Psoas muscle (tissue), 8 donors: ENCODE measurements around the gene SP9. TPM values are rescaled to one million over a fixed set of nuclear protein-coding genes. Genes with fewer than 3 reads are reported as not detected.
A peak's percentile ranks its signal among the peaks of the same experiment; 100 is the strongest.

Source experiments
- ATAC-seq, 4 donors: fragments of 200-7000 bp; cut with Tn5 transposase; one replicate each; pipeline ENCODE4 v1.9.1; 2020; ENCODE audit warnings: moderate library complexity in 3 of 4, mild to moderate bottlenecking in 2 of 4
- DNase-seq, 2 donors: peaks; one replicate each; pipeline ENCODE4 v3.0.0-alpha.2; 2020
- H3K27ac ChIP-seq: fragments of 200-600 bp; one replicate; pipeline ENCODE4 v1.8.0; 2022
- H3K27me3 ChIP-seq, 3 donors: fragments of 200-600 bp in 1 of 3; one replicate each; pipeline versions ENCODE4 v1.6.1 to v1.8.0; 2013 to 2022; ENCODE audit warnings: low read length in 2 of 3, mild to moderate bottlenecking in 2 of 3, moderate library complexity in 1 of 3; ENCODE audit not compliant: insufficient read depth in 3 of 3
- H3K36me3 ChIP-seq, 2 donors: fragments of 200-600 bp in 1 of 2; one replicate each; pipeline versions ENCODE4 v1.6.1 to v1.8.0; 2013 to 2022; ENCODE audit warnings: low read depth in 1 of 2, mild to moderate bottlenecking in 1 of 2, moderate library complexity in 1 of 2; ENCODE audit not compliant: insufficient read depth in 1 of 2
- H3K4me1 ChIP-seq: fragments of 200-600 bp; one replicate; pipeline ENCODE4 v1.8.0; 2022
- H3K4me3 ChIP-seq: fragments of 200-600 bp; one replicate; pipeline ENCODE4 v1.8.0; 2022; ENCODE audit warnings: mild to moderate bottlenecking
- H3K9me3 ChIP-seq: fragments of 200-600 bp; one replicate; pipeline ENCODE4 v1.8.0; 2022
- whole genome bisulfite sequencing, 3 donors: extraction: QIAGEN DNeasy Blood & Tissue Kit; methylation state at CpG; one replicate each; pipeline versions ENCODE4 v1.1.6 to v1.1.7; 2013; 5-methylcytosine and 5-hydroxymethylcytosine counted together
- intact Hi-C, 2 donors: fragments of 100-400 bp; cut with DNase I; formaldehyde crosslinking; loops; one replicate each; pipeline versions ENCODE4 v1.11.0 to v1.14.2; 2022
- polyA plus RNA-seq, 3 donors: library from polyadenylated mRNA; stranded (reverse); fragments of 200-250 nt; gene quantifications; one replicate each; pipeline ENCODE4 v1.2.3, GENCODE V29; 2013
- total RNA-seq, 4 donors: library from RNA; stranded (reverse); fragmentation: NEBNext Ultra II Directional in 2 of 4; extraction: Animal tissue kit (Norgen Biotek cat#: 25700) in 2 of 4; gene quantifications; one replicate each; pipeline versions ENCODE4 v1.2.1 to v1.2.4, GENCODE V29; 2021 to 2023
- TF ChIP-seq, protein P1 (sequence below): fragments of 200-600 bp; IDR thresholded peaks from one replicate; pipeline ENCODE4 v1.8.0; 2022; ENCODE audit warnings: antibody characterized with exemption
- donor health status: healthy with polysubstance abuse.
- donor health status: DM: no; HTN: no; CAD: no; lungs with moderate emphysema.
- donor health status: Bipolar disorder and iron deficiency.
- donor health status: healthy.
- donor health status: DM: yes; HTN: yes; CAD: no.
- donor health status: DM: no; HTN: no; CAD: no.
- donor health status: DM: no; HTN: no; CAD: no.
- donor health status: DM: yes; HTN: yes; CAD: no.

SP9 gene
- total and polyA plus RNA-seq, 7 donors, result 0.03 to 0.95 (median 0.36) TPM; not detected in 3

DNA sequence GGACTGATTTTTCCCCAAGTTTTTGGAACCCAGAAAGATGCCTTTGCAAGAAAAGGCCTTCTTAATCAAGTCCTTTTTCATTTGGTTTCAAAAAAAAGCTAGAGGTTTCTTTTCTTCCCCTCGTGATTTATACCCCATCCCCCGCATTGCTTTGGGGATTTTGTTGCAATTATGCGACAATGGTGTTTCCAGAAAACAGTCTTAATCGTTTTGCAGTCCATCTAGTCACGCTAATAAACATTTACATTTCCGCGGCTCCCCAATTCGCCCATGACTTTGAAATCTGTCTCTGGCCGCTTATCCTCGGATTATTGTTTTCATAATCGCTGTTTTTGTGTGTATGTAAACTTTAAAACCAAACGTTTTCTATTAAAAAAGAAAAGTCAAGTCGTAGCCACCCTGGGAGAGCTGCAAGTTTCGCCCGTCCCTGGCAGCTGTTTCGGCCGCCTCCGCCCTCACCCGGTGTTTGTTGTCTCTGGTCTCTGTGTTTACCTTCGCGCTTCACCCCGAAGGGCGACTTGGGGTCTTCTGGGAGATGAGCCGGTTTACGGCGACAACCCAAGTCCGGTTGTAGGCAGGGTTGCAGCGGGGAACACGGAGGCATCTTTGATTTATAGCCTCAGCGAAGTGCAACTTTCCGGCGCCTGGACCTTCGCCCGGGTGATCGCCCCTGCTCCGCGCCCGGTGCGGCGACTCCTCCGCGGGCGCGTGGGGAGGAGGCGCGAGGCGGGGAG lies 667 bp downstream of the SP9 start:
- 1 to 4% (median 2%) methylated on average over 39 to 47 of the region's 47 CpGs for WGBS, 3 donors
- Histone ChIP-seq H3K27me3 (peaks cover 0 to 97% (median 39%) of the 10 kb centered on the region in 3 donors), H3K9me3 (no peaks in the 10 kb centered on the region), H3K27ac (no peak overlapping the region), H3K4me3 (peak overlapping the region; percentile 70), H3K36me3 (no peaks in the 10 kb centered on the region), H3K4me1 (peaks cover 24% of the 10 kb centered on the region)
- TF ChIP-seq, protein P1, sequence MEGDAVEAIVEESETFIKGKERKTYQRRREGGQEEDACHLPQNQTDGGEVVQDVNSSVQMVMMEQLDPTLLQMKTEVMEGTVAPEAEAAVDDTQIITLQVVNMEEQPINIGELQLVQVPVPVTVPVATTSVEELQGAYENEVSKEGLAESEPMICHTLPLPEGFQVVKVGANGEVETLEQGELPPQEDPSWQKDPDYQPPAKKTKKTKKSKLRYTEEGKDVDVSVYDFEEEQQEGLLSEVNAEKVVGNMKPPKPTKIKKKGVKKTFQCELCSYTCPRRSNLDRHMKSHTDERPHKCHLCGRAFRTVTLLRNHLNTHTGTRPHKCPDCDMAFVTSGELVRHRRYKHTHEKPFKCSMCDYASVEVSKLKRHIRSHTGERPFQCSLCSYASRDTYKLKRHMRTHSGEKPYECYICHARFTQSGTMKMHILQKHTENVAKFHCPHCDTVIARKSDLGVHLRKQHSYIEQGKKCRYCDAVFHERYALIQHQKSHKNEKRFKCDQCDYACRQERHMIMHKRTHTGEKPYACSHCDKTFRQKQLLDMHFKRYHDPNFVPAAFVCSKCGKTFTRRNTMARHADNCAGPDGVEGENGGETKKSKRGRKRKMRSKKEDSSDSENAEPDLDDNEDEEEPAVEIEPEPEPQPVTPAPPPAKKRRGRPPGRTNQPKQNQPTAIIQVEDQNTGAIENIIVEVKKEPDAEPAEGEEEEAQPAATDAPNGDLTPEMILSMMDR, result no peak
- no peak for DNase-seq
- intact Hi-C loops, result loop anchor here in 1 of 2 donors (5.0 to 10.0 kb wide), 2 partner anchors 88 to 761 kb away; partner anchors contain the start of gene OLA1
- ATAC-seq, result peak in 1 of 4 donors; percentile 33

GRCh38 chr2:174335988-174336500 lies 1.3 kb downstream of the SP9 start:
- H3K36me3 ChIP-seq, result no peaks in the 10 kb centered on the region
- H3K27me3 ChIP-seq, result peaks cover 0 to 99% (median 43%) of the 10 kb centered on the region in 3 donors
- DNase-seq (peak; percentile 32 to 57), ATAC-seq (peak; percentile 7 to 50 (median 32))
- intact Hi-C loops, result loop anchor here in 1 of 2 donors (5.0 to 10.0 kb wide), 2 partner anchors 89 to 761 kb away; partner anchors contain the start of gene OLA1
- peaks cover 24% of the 10 kb centered on the region for H3K4me1 ChIP-seq
- TF ChIP-seq, protein P1, result no peak
- H3K27ac ChIP-seq, result no peak overlapping the region
- peak overlapping the region; percentile 70 for H3K4me3 ChIP-seq
- H3K9me3 ChIP-seq, result no peaks in the 10 kb centered on the region
- 0 to 1% (median 1%) methylated on average over 26 to 54 of the region's 54 CpGs for WGBS, 3 donors

GRCh38 chr2:174336501-174337336 lies 2.0 kb downstream of the SP9 start:
- ATAC-seq (peak; percentile 57 to 84 (median 78)), DNase-seq (peak; percentile 36 to 66)
- Histone ChIP-seq H3K4me1 (peaks cover 24% of the 10 kb centered on the region), H3K27ac (no peak overlapping the region), H3K27me3 (peaks cover 0 to 96% (median 43%) of the 10 kb centered on the region in 3 donors), H3K4me3 (peak overlapping the region; percentile 70), H3K9me3 (no peaks in the 10 kb centered on the region), H3K36me3 (no peaks in the 10 kb centered on the region)
- 1% methylated on average over 89 to 102 of the region's 102 CpGs for WGBS, 3 donors
- TF ChIP-seq, protein P1, result peak; percentile 23
- intact Hi-C loops, result loop anchor here in 1 of 2 donors (5.0 to 10.0 kb wide), 2 partner anchors 89 to 762 kb away; partner anchors contain the start of gene OLA1

- intact Hi-C loops, result loop anchor here in 1 of 2 donors (5.0 to 10.0 kb wide), 2 partner anchors 90 to 763 kb away; partner anchors contain the start of gene OLA1
- Histone ChIP-seq H3K4me1 (peaks cover 30% of the 10 kb centered on the region), H3K4me3 (peak overlapping the region; percentile 70), H3K27me3 (peaks cover 0 to 96% (median 48%) of the 10 kb centered on the region in 3 donors), H3K27ac (no peak overlapping the region), H3K9me3 (no peaks in the 10 kb centered on the region), H3K36me3 (no peaks in the 10 kb centered on the region)
- no peak for DNase-seq
- TF ChIP-seq, protein P1, result no peak
- WGBS, 3 donors, result 6 to 8% (median 7%) methylated on average over 53 to 74 of the region's 74 CpGs
- ATAC-seq, result peak in 1 of 4 donors; percentile 27
These were observed 2.8 kb downstream of the SP9 start for GRCh38 chr2:174337337-174338146.
